GM19463 (cell line): ENCODE data around the gene PRKCG.
"Not testable (repeated sequence)": the region's sequence is repeated elsewhere in the genome, so short reads cannot be mapped to it uniquely, and the experiment has no call there.

Experiments used
- ATAC-seq: cut with Tn5 transposase; IDR thresholded peaks from one replicate; pipeline ENCODE4 v1.9.1; 2021; ENCODE audit warnings: mild to moderate bottlenecking, moderate library complexity; ENCODE audit not compliant: unreplicated experiment

The PRKCG gene

DNA sequence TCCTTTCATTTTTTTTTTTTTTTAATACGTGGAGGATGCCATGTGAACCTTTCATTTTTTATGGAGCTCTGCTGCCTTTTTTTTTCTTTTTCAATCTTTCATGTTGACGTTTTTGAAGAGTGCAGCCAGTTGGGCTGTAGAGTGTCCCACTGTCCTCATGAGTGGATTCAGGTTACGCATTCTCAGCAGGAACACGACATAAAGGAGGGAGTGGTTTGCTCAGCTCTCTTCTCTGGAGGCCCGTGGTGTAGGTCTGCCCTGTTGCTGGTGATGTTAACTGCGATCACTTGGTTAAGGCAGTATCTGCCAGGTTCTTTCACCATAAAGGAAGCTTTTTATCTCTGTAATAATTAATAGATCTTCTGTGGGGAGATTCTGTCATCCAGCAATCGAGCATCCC, 54.0 kb downstream of the PRKCG start:
- ATAC-seq, result no peak

DNA sequence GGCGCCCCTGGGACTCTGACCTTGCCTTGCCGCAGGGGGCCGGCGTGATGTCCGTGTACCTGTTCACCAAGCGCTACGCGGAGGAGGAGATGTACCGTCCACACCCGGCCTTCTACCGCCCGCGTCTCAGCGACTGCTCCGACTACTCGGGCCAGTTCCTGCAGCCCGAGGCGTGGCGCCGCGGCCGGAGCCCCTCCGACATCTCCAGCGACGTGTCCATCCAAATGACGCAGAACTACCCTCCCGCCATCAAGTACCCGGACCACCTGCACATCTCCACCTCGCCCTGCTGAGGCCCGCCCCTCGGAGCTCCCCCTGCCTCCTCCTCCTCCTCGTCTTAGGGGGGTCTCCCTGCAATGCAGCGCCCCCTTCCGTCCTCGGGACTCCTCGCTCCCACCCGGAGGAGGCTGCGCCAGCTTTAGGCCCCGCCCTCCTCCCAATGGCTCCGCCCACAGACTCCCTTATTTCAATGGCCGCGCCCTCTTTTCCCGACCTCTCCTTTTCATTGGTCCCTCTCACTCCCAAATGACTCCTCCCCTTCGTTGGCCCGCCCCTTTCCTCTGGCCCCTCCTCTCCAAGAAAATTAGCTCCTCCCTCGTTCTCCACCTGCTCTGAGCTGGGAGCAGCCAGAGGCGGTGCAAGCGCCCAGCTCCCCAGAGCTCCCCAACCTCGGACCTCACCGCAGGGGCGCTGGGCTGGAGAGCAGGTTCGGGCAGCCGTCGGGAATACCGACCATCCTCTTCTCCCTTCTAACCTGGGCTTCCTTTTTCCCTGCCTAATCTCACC, 60.2 kb downstream of the PRKCG start:
- no peak for ATAC-seq

DNA sequence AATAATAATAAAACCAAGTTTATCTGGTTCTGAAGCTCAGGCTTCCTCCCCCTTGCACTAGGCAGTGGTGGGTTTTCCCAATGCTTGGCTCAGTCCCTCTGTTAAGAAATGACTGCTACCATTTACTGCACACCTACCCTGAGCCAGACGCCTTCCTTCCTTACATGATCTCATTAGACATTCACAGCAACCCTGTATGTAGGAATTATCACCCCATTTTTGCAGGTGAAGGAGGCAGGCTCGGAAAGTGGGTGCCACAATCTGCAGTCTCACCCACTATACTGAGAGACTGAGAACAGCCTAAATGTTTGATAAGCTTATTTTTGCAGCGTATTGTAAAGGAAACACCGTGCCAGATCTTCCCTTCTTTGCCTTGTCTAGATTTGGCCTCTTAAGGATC, 62.4 kb downstream of the PRKCG start:
- ATAC-seq, result no peak

DNA sequence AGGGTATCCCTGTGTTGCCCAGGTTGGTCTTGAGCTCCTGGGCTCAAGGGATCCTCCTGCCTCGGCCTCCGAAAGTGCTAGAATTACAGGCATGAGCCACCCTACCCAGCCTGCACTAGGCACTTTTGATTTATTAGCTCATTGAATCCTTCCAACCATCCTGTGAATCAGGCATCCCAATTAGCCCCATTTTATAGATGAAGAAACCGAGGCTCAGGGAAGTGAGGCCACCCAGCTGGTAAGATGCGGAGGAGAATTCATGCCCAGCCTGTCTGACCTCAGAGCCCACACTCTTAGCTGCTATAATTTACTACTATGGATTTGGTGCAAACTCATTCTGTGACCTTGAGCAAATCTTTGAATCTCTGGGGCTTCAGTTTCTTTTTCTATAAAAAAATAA, 62.9 kb downstream of the PRKCG start:
- ATAC-seq, result no peak

DNA sequence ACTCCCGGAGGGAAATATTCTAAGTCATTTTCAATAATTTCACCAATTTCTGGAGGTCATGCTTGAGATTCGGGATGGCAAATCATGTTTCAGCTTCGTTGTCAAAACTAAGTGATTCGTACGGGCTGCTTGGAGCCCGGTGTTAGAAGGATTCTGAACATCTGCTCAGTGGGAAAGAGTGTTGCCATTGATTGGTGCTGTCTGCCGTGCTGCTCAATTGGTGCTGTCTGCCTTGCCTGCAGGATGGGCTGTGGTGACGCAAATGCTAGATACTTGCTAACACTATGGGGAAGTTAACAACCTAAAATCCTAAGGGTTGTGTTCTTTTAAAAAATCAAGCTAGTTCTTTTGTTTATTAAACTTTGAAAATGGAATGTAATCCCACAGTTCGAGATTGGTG, 63.4 kb downstream of the PRKCG start:
- ATAC-seq, result no peak

DNA sequence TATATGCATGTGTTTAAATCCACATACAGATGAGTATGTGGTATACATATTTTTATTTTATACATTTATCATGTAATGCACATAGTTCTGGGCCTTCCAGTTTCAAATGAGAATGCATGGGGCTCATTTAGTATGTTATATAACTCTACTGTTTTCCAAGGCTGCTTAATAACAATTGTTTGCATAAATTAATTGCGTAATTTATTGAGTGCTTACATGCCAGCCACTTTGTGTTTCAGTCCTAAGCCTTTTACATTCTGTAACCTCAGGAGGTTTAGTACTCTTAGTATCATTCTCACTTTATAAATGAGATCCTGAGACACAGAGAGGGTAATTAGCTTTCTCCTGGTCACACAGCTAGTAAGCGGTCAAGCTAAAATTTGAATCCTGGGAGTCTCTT, 64.0 kb downstream of the PRKCG start:
- ATAC-seq, result no peak

DNA sequence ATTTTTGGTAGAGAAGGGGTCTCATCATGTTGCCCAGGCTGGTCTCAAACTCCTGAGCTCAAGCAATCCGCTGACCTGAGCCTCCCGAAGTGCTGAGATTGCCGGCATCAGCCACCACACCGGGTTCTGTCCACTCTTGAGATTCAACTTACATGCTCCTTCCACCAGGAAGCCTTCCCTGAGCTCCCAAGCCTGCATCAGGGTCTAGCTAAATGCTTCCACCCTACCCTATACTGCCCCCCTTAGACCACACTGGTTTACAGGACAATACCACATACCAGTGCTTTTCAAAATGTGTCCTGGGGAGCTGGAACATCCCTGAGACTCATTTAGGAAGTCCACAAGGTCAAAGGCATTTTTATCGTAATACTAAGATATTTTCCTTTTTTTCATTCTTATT, 65.6 kb downstream of the PRKCG start:
- ATAC-seq, result no peak

DNA sequence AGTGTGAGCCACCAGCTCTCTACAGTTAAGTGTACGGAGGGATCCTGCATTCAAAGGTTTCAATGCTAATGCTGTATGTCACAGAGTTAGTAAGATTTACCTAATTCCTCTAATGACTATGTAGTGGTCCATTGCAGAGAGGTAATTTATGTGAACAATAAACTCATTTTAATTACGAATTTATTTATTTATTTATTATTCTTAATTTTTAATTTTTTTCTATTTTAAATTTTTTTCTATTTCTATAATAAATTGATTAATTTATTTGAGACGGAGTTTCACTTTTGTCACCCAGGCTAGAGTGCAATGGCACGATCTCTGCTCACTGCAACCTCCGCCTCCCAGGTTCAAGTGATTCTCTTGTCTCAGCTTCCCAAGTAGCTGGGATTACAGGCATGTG, 66.6 kb downstream of the PRKCG start:
- not testable (repeated sequence) for ATAC-seq

DNA sequence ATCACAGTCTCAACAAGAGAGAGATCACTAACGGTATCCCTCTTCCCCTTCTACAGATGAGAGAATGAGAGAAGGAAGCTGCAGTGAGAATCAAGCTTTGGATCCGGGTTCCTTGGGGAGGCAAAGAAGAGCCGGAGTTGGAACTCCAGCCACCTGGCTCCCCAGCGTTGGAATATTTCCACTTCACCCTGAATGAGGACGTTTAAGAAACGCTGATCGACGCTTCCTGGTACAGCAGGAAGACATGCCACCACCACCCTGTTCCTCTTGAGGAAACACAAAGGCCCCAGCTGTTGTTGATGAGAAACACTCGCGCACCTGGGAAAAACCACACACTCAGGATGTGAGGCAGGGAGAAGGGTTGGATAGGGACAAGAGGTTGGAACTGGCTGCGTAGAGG, 69.4 kb downstream of the PRKCG start:
- ATAC-seq, result no peak

DNA sequence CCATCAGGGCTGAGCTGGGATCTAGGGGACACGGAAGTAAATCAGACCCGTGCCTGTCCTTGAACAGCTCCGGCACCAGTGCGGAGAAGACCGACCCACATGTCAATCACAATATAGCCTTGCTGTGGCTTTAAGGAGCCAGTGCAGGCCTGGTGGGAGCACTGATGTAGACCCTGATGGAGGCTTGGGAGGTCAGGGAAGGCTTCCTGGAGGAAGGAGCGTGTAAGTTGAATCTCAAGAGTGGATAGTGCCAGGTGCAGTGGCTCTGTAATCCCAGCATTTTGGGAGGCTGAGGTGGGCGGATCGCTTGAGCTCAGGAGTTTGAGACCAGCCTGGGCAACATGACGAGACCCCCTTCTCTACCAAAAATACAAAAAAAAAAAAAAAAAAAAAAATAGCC, 70.0 kb downstream of the PRKCG start:
- no peak for ATAC-seq

DNA sequence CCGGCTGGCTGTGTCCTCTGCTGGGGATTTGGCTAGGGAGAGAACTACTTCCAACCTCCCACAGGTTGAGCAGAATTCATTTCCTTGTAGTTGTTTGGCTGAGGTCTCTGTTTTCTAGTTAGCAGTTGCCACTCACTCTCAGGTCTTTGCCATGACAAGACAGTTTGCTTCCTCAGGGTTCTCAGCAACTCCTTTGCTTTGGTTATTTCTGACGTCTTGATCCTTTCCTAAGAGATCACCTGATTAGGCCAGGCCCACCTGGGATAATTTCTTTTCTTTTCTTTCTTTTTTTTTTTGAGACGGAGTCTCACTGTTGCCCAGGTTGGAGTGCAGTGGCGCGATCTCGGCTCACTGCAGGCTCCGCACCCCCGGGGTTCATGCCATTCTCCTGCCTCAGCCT, 71.4 kb downstream of the PRKCG start:
- no peak for ATAC-seq
